ENCODE measurements around the gene MAGEB4.

- no peak for TF ChIP-seq SUZ12 (IDR thresholded peaks at IDR 0.05; ENCODE audit: extremely low read depth, insufficient read depth, insufficient read length)
- TF ChIP-seq ZNF274 (IDR thresholded peaks at IDR 0.05; ENCODE audit: low read depth, low read length) = no peak
Observed at GRCh38 chrX:30196322-30196721, 45.5 kb upstream of the MAGEB4 start.

Data from NT2/D1 (cell line).